Gastrocnemius medialis (tissue), 4 donors: Measurements from ENCODE around the gene FAM13A.

Experiments used
- POLR2A ChIP-seq, 2 donors: fragments of 450-650 bp; IDR thresholded peaks; one replicate each; pipeline ENCODE4 v1.6.1; 2017; ENCODE audit warnings: antibody characterized with exemption in 2 of 2, mild to moderate bottlenecking in 2 of 2, moderate library complexity in 2 of 2
- TF ChIP-seq, protein P1 (sequence below), 5 experiments: fragments of 450-650 bp in 3 of 5; fragments of 200-600 bp in 2 of 5; sonication (generic) in 2 of 5; IDR thresholded peaks in 4 of 5; conservative IDR thresholded peaks in 1 of 5; 1 replicate in 4 of 5; 2 replicates in 1 of 5; pipeline ENCODE4 v1.5.1; 2016 to 2019; ENCODE audit warnings: antibody characterized with exemption in 5 of 5, mild to moderate bottlenecking in 3 of 5, moderate library complexity in 3 of 5

GRCh38 chr4:88743696-88744095, 313.3 kb downstream of the FAM13A start:
- TF ChIP-seq, protein P1, sequence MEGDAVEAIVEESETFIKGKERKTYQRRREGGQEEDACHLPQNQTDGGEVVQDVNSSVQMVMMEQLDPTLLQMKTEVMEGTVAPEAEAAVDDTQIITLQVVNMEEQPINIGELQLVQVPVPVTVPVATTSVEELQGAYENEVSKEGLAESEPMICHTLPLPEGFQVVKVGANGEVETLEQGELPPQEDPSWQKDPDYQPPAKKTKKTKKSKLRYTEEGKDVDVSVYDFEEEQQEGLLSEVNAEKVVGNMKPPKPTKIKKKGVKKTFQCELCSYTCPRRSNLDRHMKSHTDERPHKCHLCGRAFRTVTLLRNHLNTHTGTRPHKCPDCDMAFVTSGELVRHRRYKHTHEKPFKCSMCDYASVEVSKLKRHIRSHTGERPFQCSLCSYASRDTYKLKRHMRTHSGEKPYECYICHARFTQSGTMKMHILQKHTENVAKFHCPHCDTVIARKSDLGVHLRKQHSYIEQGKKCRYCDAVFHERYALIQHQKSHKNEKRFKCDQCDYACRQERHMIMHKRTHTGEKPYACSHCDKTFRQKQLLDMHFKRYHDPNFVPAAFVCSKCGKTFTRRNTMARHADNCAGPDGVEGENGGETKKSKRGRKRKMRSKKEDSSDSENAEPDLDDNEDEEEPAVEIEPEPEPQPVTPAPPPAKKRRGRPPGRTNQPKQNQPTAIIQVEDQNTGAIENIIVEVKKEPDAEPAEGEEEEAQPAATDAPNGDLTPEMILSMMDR (IDR thresholded peaks at IDR 0.05 in 4 of 5, conservative IDR thresholded peaks at IDR 0.05 in 1 of 5): no peak
- TF ChIP-seq POLR2A (IDR thresholded peaks at IDR 0.05): no peak
